Tibial nerve (tissue), 3 donors: ENCODE results near the gene FAM219A.

ENCODE experiments used
- POLR2A ChIP-seq, 2 donors: fragments of 450-650 bp; IDR thresholded peaks; one replicate each; pipeline ENCODE4 v1.6.1; 2017; ENCODE audit warnings: antibody characterized with exemption in 2 of 2, mild to moderate bottlenecking in 2 of 2, moderate library complexity in 2 of 2
- TF ChIP-seq, protein P1 (sequence below), 5 experiments: fragments of 200-600 bp in 3 of 5; fragments of 450-650 bp in 2 of 5; sonication (generic) in 3 of 5; IDR thresholded peaks; one replicate each; pipeline ENCODE4 v1.5.1; 2016 to 2019; ENCODE audit warnings: antibody characterized with exemption in 5 of 5, mild to moderate bottlenecking in 3 of 5, moderate library complexity in 2 of 5

- TF ChIP-seq, protein P1, sequence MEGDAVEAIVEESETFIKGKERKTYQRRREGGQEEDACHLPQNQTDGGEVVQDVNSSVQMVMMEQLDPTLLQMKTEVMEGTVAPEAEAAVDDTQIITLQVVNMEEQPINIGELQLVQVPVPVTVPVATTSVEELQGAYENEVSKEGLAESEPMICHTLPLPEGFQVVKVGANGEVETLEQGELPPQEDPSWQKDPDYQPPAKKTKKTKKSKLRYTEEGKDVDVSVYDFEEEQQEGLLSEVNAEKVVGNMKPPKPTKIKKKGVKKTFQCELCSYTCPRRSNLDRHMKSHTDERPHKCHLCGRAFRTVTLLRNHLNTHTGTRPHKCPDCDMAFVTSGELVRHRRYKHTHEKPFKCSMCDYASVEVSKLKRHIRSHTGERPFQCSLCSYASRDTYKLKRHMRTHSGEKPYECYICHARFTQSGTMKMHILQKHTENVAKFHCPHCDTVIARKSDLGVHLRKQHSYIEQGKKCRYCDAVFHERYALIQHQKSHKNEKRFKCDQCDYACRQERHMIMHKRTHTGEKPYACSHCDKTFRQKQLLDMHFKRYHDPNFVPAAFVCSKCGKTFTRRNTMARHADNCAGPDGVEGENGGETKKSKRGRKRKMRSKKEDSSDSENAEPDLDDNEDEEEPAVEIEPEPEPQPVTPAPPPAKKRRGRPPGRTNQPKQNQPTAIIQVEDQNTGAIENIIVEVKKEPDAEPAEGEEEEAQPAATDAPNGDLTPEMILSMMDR (IDR thresholded peaks at IDR 0.05), result no peak
- TF ChIP-seq POLR2A (IDR thresholded peaks at IDR 0.05), result no peak
Measured at GRCh38 chr9:34502891-34503290, 44.5 kb upstream of the FAM219A start.
